Glutamatergic neuron (in vitro differentiated cells): ENCODE results near the gene CNTN6. TPM values are rescaled to one million over a fixed set of nuclear protein-coding genes. Genes with fewer than 3 reads are reported as not detected.

Source experiments
- DNase-seq: peaks from one replicate; pipeline ENCODE4 v3.0.0; 2022
- H3K27ac Mint-ChIP-seq: one replicate; pipeline ENCODE4 v1.8.0; 2020; ENCODE audit warnings: mild to moderate bottlenecking, mixed read lengths, inconsistent platforms; ENCODE audit not compliant: unreplicated experiment
- H3K27me3 Mint-ChIP-seq: one replicate; pipeline ENCODE4 v1.8.0; 2020; ENCODE audit warnings: mild to moderate bottlenecking, moderate library complexity, mixed read lengths, inconsistent platforms; ENCODE audit not compliant: unreplicated experiment
- H3K36me3 Mint-ChIP-seq: one replicate; pipeline ENCODE4 v1.8.0; 2020; ENCODE audit warnings: mild to moderate bottlenecking, mixed read lengths, inconsistent platforms; ENCODE audit not compliant: unreplicated experiment
- H3K4me1 Mint-ChIP-seq: one replicate; pipeline ENCODE4 v1.8.0; 2020; ENCODE audit warnings: mild to moderate bottlenecking, low read depth, mixed read lengths, inconsistent platforms; ENCODE audit not compliant: unreplicated experiment
- H3K4me3 Mint-ChIP-seq: one replicate; pipeline ENCODE4 v1.8.0; 2020; ENCODE audit warnings: mild to moderate bottlenecking, mixed read lengths, inconsistent platforms; ENCODE audit not compliant: unreplicated experiment
- H3K9me3 Mint-ChIP-seq: one replicate; pipeline ENCODE4 v1.8.0; 2020; ENCODE audit warnings: mild to moderate bottlenecking, moderate library complexity, mixed read lengths, inconsistent platforms; ENCODE audit not compliant: unreplicated experiment
- total RNA-seq: library from RNA; stranded (reverse); fragmentation: NEBNext Ultra II Directional; extraction: Animal tissue kit (Norgen Biotek cat#: 25700); gene quantifications from one replicate; pipeline ENCODE4 v1.2.1, GENCODE V29; 2021; ENCODE audit not compliant: unreplicated experiment
- TF ChIP-seq, protein P1 (sequence below): fragments of 200-600 bp; sonication (generic); IDR thresholded peaks from one replicate; pipeline ENCODE4 v1.5.0; 2021; ENCODE audit not compliant: partially characterized antibody, unreplicated experiment

Gene CNTN6
- total RNA-seq, 1 donor from 2014 or later = 23.2 TPM

DNA sequence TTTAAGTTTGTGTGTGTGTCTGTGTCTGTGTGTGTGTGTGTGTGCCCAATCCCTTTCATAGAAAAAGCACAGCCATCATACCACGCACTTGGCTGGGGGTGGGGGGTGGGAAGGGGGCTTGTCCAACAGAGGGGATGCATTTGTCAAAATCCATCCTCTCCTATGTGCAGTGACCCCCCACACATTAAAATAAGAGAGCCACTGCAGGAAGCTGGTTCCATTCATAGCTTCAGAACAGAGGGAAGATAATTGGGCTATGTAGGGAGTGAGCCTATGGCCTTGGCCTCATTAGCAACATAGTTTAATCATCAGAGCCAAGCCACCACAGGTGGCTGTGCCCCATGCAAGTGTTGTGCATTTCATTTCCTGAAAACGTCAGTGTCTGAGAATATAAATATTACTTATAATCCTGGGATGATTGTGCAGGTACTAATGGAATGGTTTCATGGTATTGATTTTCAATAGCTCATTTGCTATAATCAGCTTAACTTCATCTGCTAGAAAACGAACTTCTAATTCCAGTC is 330.8 kb downstream of the CNTN6 start:
- Mint-ChIP-seq H3K4me3 (no peak overlapping the region), H3K27me3 (no peaks in the 10 kb centered on the region), H3K4me1 (no peaks in the 10 kb centered on the region), H3K9me3 (no peaks in the 10 kb centered on the region), H3K27ac (no peak overlapping the region), H3K36me3 (no peaks in the 10 kb centered on the region)
- TF ChIP-seq, protein P1, sequence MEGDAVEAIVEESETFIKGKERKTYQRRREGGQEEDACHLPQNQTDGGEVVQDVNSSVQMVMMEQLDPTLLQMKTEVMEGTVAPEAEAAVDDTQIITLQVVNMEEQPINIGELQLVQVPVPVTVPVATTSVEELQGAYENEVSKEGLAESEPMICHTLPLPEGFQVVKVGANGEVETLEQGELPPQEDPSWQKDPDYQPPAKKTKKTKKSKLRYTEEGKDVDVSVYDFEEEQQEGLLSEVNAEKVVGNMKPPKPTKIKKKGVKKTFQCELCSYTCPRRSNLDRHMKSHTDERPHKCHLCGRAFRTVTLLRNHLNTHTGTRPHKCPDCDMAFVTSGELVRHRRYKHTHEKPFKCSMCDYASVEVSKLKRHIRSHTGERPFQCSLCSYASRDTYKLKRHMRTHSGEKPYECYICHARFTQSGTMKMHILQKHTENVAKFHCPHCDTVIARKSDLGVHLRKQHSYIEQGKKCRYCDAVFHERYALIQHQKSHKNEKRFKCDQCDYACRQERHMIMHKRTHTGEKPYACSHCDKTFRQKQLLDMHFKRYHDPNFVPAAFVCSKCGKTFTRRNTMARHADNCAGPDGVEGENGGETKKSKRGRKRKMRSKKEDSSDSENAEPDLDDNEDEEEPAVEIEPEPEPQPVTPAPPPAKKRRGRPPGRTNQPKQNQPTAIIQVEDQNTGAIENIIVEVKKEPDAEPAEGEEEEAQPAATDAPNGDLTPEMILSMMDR = no peak
- no peak for DNase-seq

DNA sequence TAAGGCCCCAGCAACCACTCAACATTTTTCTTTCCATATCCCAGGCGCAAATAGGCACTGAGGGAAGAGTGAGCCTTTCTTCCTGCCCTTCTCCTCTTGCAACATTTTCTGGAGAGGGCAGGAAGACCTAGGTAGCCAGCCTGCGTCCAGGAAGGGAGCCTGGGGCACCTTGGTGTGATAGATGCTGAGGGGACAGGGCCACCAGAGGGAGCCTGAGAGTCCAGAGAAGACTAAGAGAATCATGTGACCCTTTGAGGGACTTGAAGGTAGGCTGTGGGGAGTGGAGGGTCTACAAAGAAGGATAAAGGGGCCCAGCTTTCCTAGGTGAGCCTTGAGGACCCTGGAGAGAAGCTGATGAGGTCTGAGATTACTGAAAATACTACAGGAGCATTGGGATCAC is 346.6 kb downstream of the CNTN6 start:
- no peaks in the 10 kb centered on the region for H3K36me3 Mint-ChIP-seq
- H3K4me1 Mint-ChIP-seq = no peaks in the 10 kb centered on the region
- H3K9me3 Mint-ChIP-seq = no peaks in the 10 kb centered on the region
- H3K27me3 Mint-ChIP-seq = no peaks in the 10 kb centered on the region
- peak; percentile 34 for DNase-seq
- TF ChIP-seq, protein P1 = no peak
- no peak overlapping the region for H3K27ac Mint-ChIP-seq
- H3K4me3 Mint-ChIP-seq = no peak overlapping the region

DNA sequence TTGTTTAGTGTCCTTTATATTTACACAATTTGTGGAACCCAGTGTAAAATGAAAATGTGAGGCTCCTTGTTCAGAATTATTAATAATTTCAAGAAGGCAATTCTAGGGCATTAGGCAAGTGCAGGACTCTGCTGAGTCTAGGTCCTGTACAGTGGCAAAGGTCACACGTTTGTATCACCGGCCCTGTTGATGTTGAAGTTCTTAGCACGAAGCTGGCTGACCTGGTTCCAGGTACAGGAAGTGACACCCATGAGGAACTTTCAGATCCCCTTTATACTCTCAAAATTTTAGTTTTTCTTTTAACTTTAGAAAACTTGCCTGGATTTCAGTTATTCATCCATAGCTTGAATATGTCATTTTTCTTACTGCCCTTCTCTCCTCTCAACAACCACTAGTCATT is 349.4 kb downstream of the CNTN6 start:
- Mint-ChIP-seq H3K36me3 (no peaks in the 10 kb centered on the region), H3K4me1 (no peaks in the 10 kb centered on the region), H3K27ac (no peak overlapping the region), H3K27me3 (no peaks in the 10 kb centered on the region), H3K4me3 (no peak overlapping the region), H3K9me3 (no peaks in the 10 kb centered on the region)
- TF ChIP-seq, protein P1 = no peak
- no peak for DNase-seq

DNA sequence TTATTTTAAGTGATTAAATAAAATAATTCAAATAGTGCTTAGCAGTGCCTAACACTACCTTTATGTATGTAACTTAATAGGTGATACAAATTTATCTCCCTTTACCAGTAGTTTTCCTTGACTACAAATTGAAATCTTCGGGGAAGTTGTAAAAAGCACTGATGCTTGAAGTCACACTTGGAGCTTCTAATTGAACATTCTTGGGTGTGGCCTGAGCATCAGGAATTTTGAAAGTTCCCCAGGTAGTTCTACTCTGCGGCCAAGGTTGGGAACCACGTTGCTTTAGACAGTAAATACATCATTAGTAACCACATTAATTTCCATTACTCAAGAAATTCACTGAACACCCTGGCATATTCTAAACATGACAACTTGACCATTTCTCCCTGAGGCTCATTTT is 351.4 kb downstream of the CNTN6 start:
- Mint-ChIP-seq H3K36me3 (no peaks in the 10 kb centered on the region), H3K27ac (no peak overlapping the region), H3K9me3 (no peaks in the 10 kb centered on the region), H3K4me3 (no peak overlapping the region), H3K4me1 (no peaks in the 10 kb centered on the region), H3K27me3 (no peaks in the 10 kb centered on the region)
- DNase-seq = no peak
- TF ChIP-seq, protein P1 = no peak

DNA sequence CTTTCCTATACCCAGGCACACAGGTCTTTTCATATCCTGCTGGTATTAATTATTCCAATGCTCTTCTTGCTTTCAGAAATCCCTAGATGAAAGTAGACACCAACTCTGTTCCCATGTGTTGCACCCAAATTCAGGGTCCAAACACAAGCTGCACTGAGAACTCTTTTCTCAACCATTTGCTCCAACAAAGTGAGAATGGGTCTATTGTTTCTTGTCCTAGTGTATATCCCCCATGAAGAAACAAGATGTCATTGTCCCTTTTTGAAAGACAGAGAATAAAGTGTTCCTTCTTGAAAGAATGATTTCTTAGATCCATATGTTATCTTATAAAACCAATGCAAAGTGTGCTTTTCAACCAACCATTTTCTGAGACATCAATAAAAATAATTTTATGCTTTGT is 353.7 kb downstream of the CNTN6 start:
- H3K36me3 Mint-ChIP-seq = no peaks in the 10 kb centered on the region
- TF ChIP-seq, protein P1 = no peak
- H3K4me1 Mint-ChIP-seq = no peaks in the 10 kb centered on the region
- DNase-seq = no peak
- no peaks in the 10 kb centered on the region for H3K9me3 Mint-ChIP-seq
- H3K27ac Mint-ChIP-seq = no peak overlapping the region
- no peak overlapping the region for H3K4me3 Mint-ChIP-seq
- H3K27me3 Mint-ChIP-seq = no peaks in the 10 kb centered on the region
